Stomach (tissue), 9 donors: ENCODE measurements around the gene GLRB. TPM values are rescaled to one million over a fixed set of nuclear protein-coding genes. Genes with fewer than 3 reads are reported as not detected.
"Not testable (repeated sequence)": the region's sequence is repeated elsewhere in the genome, so short reads cannot be mapped to it uniquely, and the experiment has no call there.

Experiments used
- DNase-seq, 2 donors: peaks; one replicate each; pipeline versions ENCODE4 v3.0.0 to v3.0.0-alpha.2; 2013 to 2019
- H3K27ac ChIP-seq, 5 donors: fragments of 200-600 bp in 4 of 5; sonication (generic) in 4 of 5; one replicate each; pipeline ENCODE4 v1.5.1; 2013 to 2019; ENCODE audit warnings: mild to moderate bottlenecking in 1 of 5, moderate library complexity in 1 of 5
- H3K27me3 ChIP-seq, 3 donors: fragments of 200-600 bp; sonication (generic); one replicate each; pipeline ENCODE4 v1.5.1; 2017 to 2019; ENCODE audit warnings: mixed run types in 1 of 3
- H3K36me3 ChIP-seq, 4 donors: fragments of 200-600 bp; sonication (generic); 1 replicate in 3 of 4; 2 replicates in 1 of 4; pipeline ENCODE4 v1.5.1; 2016 to 2019
- H3K4me1 ChIP-seq, 4 donors: fragments of 200-600 bp; sonication (generic); one replicate each; pipeline ENCODE4 v1.5.1; 2016 to 2019
- H3K4me3 ChIP-seq, 4 donors: fragments of 200-600 bp; sonication (generic) in 3 of 4; one replicate each; pipeline ENCODE4 v1.5.1; 2016 to 2019; ENCODE audit warnings: mild to moderate bottlenecking in 1 of 4
- H3K9me3 ChIP-seq, 4 donors: fragments of 200-600 bp; sonication (generic); one replicate each; pipeline ENCODE4 v1.5.1; 2016 to 2019
- CTCF ChIP-seq, 7 experiments: fragments of 450-650 bp in 4 of 7; fragments of 200-600 bp in 3 of 7; sonication (generic) in 3 of 7; IDR thresholded peaks; one replicate each; pipeline ENCODE4 v1.5.1; 2016 to 2019; ENCODE audit warnings: antibody characterized with exemption in 7 of 7, control low read depth in 2 of 7, mild to moderate bottlenecking in 1 of 7
- EP300 ChIP-seq: sonication (generic); formaldehyde crosslinking; IDR thresholded peaks from one replicate; pipeline ENCODE4 v1.6.1; 2017; ENCODE audit warnings: antibody characterized with exemption
- POLR2A ChIP-seq, 4 donors: fragments of 450-650 bp; IDR thresholded peaks; one replicate each; pipeline ENCODE4 v1.6.1; 2016; ENCODE audit warnings: antibody characterized with exemption in 4 of 4, control low read depth in 2 of 4, mild to moderate bottlenecking in 1 of 4, moderate library complexity in 1 of 4
- POLR2AphosphoS5 ChIP-seq, 3 donors: sonication (generic); formaldehyde crosslinking; IDR thresholded peaks; one replicate each; pipeline ENCODE4 v1.6.1; 2016; ENCODE audit warnings: antibody characterized with exemption in 3 of 3
- WGBS, 5 donors: extraction: QIAGEN DNeasy Blood & Tissue Kit in 3 of 5; methylation state at CpG; one replicate each; pipeline versions ENCODE4 v1.1.5 to v1.1.7; 2013 to 2018; 5-methylcytosine and 5-hydroxymethylcytosine counted together
- intact Hi-C: fragments of 100-400 bp; cut with DNase I; formaldehyde crosslinking; loops from one replicate; pipeline ENCODE4 v1.15.1; 2023; ENCODE audit warnings: low total_unique reads
- polyA plus RNA-seq, 3 donors: library from polyadenylated mRNA; stranded (reverse); fragments of 200-250 nt; gene quantifications; one replicate each; pipeline ENCODE4 v1.2.3, GENCODE V29; 2013
- total RNA-seq, 5 donors: library from RNA; depleted of rRNA; stranded (reverse); fragments of >200 nt; gene quantifications; one replicate each; pipeline versions ENCODE4 v1.1.0 to v1.2.3, GENCODE V29; 2014 to 2016
- donor health status: healthy with polysubstance abuse.
- donor health status: Bipolar disorder and iron deficiency.
- donor health status: healthy.

GLRB gene
- total and polyA plus RNA-seq, 8 donors: 1.6 to 12.1 (median 5.1) TPM; not detected in 1

- intact Hi-C loops: no loop called here
- 76 to 84% (median 81%) methylated on average over 5 of the region's 5 CpGs for WGBS, 5 donors
- H3K27me3 ChIP-seq: no peaks in the 10 kb centered on the region
- TF ChIP-seq EP300 (no peak), POLR2AphosphoS5 (IDR thresholded peaks at IDR 0.05) (no peak), POLR2A (IDR thresholded peaks at IDR 0.05) (no peak), CTCF (IDR thresholded peaks at IDR 0.05) (no peak)
- no peaks in the 10 kb centered on the region for H3K9me3 ChIP-seq
- no peak overlapping the region for H3K4me3 ChIP-seq
- H3K27ac ChIP-seq: no peak overlapping the region
- DNase-seq: peak in 1 of 2 donors; percentile 3
- no peaks in the 10 kb centered on the region for H3K4me1 ChIP-seq
- H3K36me3 ChIP-seq: no peaks in the 10 kb centered on the region
Observed at GRCh38 chr4:157170321-157170720, 94.4 kb downstream of the GLRB start.

- no peak overlapping the region for H3K4me3 ChIP-seq
- H3K36me3 ChIP-seq: no peaks in the 10 kb centered on the region
- no peak for DNase-seq
- no peaks in the 10 kb centered on the region for H3K9me3 ChIP-seq
- no peaks in the 10 kb centered on the region for H3K4me1 ChIP-seq
- no peak overlapping the region for H3K27ac ChIP-seq
- intact Hi-C loops: no loop called here
- WGBS, 5 donors: 19 to 32% (median 29%) methylated on average over 3 of the region's 3 CpGs
- H3K27me3 ChIP-seq: no peaks in the 10 kb centered on the region
- no peak for TF ChIP-seq CTCF (IDR thresholded peaks at IDR 0.05)
- no peak for TF ChIP-seq POLR2AphosphoS5 (IDR thresholded peaks at IDR 0.05)
- no peak for TF ChIP-seq EP300
- no peak for TF ChIP-seq POLR2A (IDR thresholded peaks at IDR 0.05)
Observed at GRCh38 chr4:157172011-157172410, 96.1 kb downstream of the GLRB start.

- H3K4me1 ChIP-seq, intact Hi-C loops, H3K36me3 ChIP-seq, H3K4me3 ChIP-seq, H3K9me3 ChIP-seq, H3K27me3 ChIP-seq, H3K27ac ChIP-seq, DNase-seq: not testable (repeated sequence)
- 71 to 98% (median 86%) methylated on average over 8 to 14 of the region's 14 CpGs for WGBS, 5 donors
Observed at GRCh38 chr4:157180268-157180667, 104.3 kb downstream of the GLRB start.

- Histone ChIP-seq H3K4me1 (no peaks in the 10 kb centered on the region), H3K27me3 (no peaks in the 10 kb centered on the region), H3K27ac (no peak overlapping the region), H3K36me3 (no peaks in the 10 kb centered on the region), H3K9me3 (peaks cover 0 to 5% (median 2%) of the 10 kb centered on the region in 4 donors), H3K4me3 (no peak overlapping the region)
- intact Hi-C loops: no loop called here
- TF ChIP-seq POLR2AphosphoS5 (IDR thresholded peaks at IDR 0.05): no peak
- TF ChIP-seq CTCF (IDR thresholded peaks at IDR 0.05): no peak
- no peak for TF ChIP-seq POLR2A (IDR thresholded peaks at IDR 0.05)
- no peak for TF ChIP-seq EP300
- no peak for DNase-seq
- WGBS, 5 donors: 85 to 97% (median 90%) methylated on average over 1 of the region's 1 CpG
Observed at GRCh38 chr4:157184300-157184699, 108.3 kb downstream of the GLRB start.

GRCh38 chr4:157185363-157185762, 109.4 kb downstream of the GLRB start:
- Histone ChIP-seq H3K4me1 (no peaks in the 10 kb centered on the region), H3K27me3 (no peaks in the 10 kb centered on the region), H3K4me3 (no peak overlapping the region), H3K36me3 (no peaks in the 10 kb centered on the region), H3K9me3 (peaks cover 0 to 5% (median 2%) of the 10 kb centered on the region in 4 donors), H3K27ac (no peak overlapping the region)
- intact Hi-C loops: no loop called here
- DNase-seq: no peak
- TF ChIP-seq CTCF (IDR thresholded peaks at IDR 0.05) (no peak), POLR2AphosphoS5 (IDR thresholded peaks at IDR 0.05) (no peak), EP300 (no peak), POLR2A (IDR thresholded peaks at IDR 0.05) (no peak)
